ENCODE measurements around the gene RNF113B.

DNA sequence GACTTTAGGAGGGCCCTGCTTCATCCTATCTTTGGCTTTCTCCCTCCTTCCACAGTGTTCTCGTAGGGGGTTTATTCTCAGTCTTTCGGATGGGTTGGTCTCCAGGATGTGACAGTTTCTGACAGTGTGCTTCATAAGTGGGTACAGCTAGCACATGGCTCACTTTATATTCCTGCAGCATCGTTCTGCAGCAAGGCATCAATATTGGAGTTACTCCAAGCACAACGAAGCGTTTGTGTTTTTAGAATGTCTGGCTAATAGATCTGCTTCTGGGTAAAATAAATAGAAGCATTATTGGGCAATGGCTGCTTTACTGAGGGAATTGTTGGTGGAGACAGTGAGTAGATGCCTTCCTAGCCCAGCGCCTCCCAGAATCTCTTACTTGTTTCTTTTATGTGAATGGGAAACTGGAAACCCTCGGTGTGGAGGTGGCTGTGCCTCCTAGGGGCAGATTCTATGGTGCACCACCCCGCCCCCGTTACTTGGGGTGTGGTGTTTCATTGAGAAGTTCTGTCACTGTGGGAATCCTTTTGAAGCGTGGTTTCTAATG is 32.2 kb downstream of the RNF113B start:
- TF ChIP-seq CTCF (IDR thresholded peaks at IDR 0.05; ENCODE audit: low read depth, low read length, poor library complexity, severe bottlenecking), result no peak
- TF ChIP-seq EZH2phosphoT487 (IDR thresholded peaks at IDR 0.05; ENCODE audit: borderline replicate concordance, low read length), result no peak

Measured in DOHH2 (cell line).